ENCODE data around the gene GALNT18. TPM values are rescaled to one million over a fixed set of nuclear protein-coding genes. Genes with fewer than 3 reads are reported as not detected.

GALNT18 gene
- total RNA-seq, 2 experiments from 2014 or later: not detected

GRCh38 chr11:11454671-11455223 lies 167.1 kb downstream of the GALNT18 start:
- intact Hi-C loops (cut with micrococcal nuclease; ENCODE audit: unreplicated experiment): no loop called here
- no peaks in the 10 kb centered on the region for H3K9me2 ChIP-seq (ENCODE audit: insufficient read depth, low read length)
- no peaks in the 10 kb centered on the region for H3K79me2 ChIP-seq (ENCODE audit: insufficient read depth, low read depth, low read length)
- no peaks in the 10 kb centered on the region for H3K36me3 ChIP-seq (ENCODE audit: insufficient read depth, low read length)
- H3K4me3 ChIP-seq (ENCODE audit: low read depth, low read length, poor library complexity, severe bottlenecking): no peak overlapping the region
- H2AFZ ChIP-seq (ENCODE audit: low read length): no peak overlapping the region
- no peaks in the 10 kb centered on the region for H4K20me1 ChIP-seq (ENCODE audit: insufficient read depth, low read length)
- no TSS peak for BruUV-seq (replicated peaks)
- no peak overlapping the region for H3K27ac ChIP-seq (ENCODE audit: low read depth, low read length, poor library complexity, severe bottlenecking)
- TF ChIP-seq EZH2phosphoT487 (IDR thresholded peaks at IDR 0.05; ENCODE audit: borderline replicate concordance, low read depth, low read length) (no peak), CTCF (conservative IDR thresholded peaks at IDR 0.05; ENCODE audit: low read length) (no peak)
- no peaks in the 10 kb centered on the region for H3K9me3 ChIP-seq (ENCODE audit: low read length)
- no peak for DNase-seq (ENCODE audit: low spot score)
- H3K4me1 ChIP-seq (ENCODE audit: insufficient read depth, low read length, poor library complexity, severe bottlenecking): no peaks in the 10 kb centered on the region
- POLR2A ChIA-PET: no interaction called here
- H3K4me2 ChIP-seq (ENCODE audit: low read length): no peak overlapping the region
- CTCF ChIA-PET (ENCODE audit: unreplicated experiment): no interaction called here

GRCh38 chr11:11451501-11452005 lies 170.3 kb downstream of the GALNT18 start:
- no peak for DNase-seq (ENCODE audit: low spot score)
- intact Hi-C loops (cut with micrococcal nuclease; ENCODE audit: unreplicated experiment): no loop called here

More at GRCh38 chr11:11451501-11452005, 170.3 kb downstream of the GALNT18 start:
- no peaks in the 10 kb centered on the region for H3K36me3 ChIP-seq (ENCODE audit: insufficient read depth, low read length)
- no peak overlapping the region for H3K27ac ChIP-seq (ENCODE audit: low read depth, low read length, poor library complexity, severe bottlenecking)
- no peak overlapping the region for H3K4me2 ChIP-seq (ENCODE audit: low read length)
- TF ChIP-seq EZH2phosphoT487 (IDR thresholded peaks at IDR 0.05; ENCODE audit: borderline replicate concordance, low read depth, low read length) (no peak), CTCF (conservative IDR thresholded peaks at IDR 0.05; ENCODE audit: low read length) (no peak)
- POLR2A ChIA-PET: no interaction called here
- BruUV-seq (replicated peaks): no TSS peak
- H3K79me2 ChIP-seq (ENCODE audit: insufficient read depth, low read depth, low read length): no peaks in the 10 kb centered on the region
- no peaks in the 10 kb centered on the region for H3K9me3 ChIP-seq (ENCODE audit: low read length)
- no peak overlapping the region for H2AFZ ChIP-seq (ENCODE audit: low read length)
- H4K20me1 ChIP-seq (ENCODE audit: insufficient read depth, low read length): no peaks in the 10 kb centered on the region
- no peak overlapping the region for H3K4me3 ChIP-seq (ENCODE audit: low read depth, low read length, poor library complexity, severe bottlenecking)
- H3K9me2 ChIP-seq (ENCODE audit: insufficient read depth, low read length): no peaks in the 10 kb centered on the region
- H3K4me1 ChIP-seq (ENCODE audit: insufficient read depth, low read length, poor library complexity, severe bottlenecking): no peaks in the 10 kb centered on the region
- CTCF ChIA-PET (ENCODE audit: unreplicated experiment): no interaction called here

All from OCI-LY7 (cell line).